H9 (cell line): ENCODE data around the gene ATRNL1. TPM values are rescaled to one million over a fixed set of nuclear protein-coding genes. Genes with fewer than 3 reads are reported as not detected.

ENCODE experiments used
- DNase-seq: peaks from one replicate; pipeline ENCODE4 v3.0.0-alpha.2; 2017
- H2AFZ ChIP-seq: one replicate; pipeline ENCODE4 v1.6.1; 2013; ENCODE audit warnings: mild to moderate bottlenecking, low read length, control low read depth, moderate library complexity
- H2AK5ac ChIP-seq: 2 replicates; pipeline ENCODE4 v1.6.1; 2013; ENCODE audit warnings: low read length, control low read depth, mixed read lengths; ENCODE audit not compliant: insufficient read length
- H2BK120ac ChIP-seq: one replicate; pipeline ENCODE4 v1.6.1; 2013; ENCODE audit warnings: low read depth, mild to moderate bottlenecking, low read length, control low read depth, inconsistent platforms; ENCODE audit not compliant: poor library complexity, severe bottlenecking
- H2BK12ac ChIP-seq: 2 replicates; pipeline ENCODE4 v1.6.1; 2013; ENCODE audit warnings: low read length, control low read depth, mixed read lengths, low read depth; ENCODE audit not compliant: insufficient read length
- H2BK15ac ChIP-seq: 2 replicates; pipeline ENCODE4 v1.6.1; 2013; ENCODE audit warnings: low read depth, low read length, control low read depth
- H2BK20ac ChIP-seq: one replicate; pipeline ENCODE4 v1.6.1; 2013; ENCODE audit warnings: low read depth, mild to moderate bottlenecking, low read length, control low read depth, inconsistent platforms; ENCODE audit not compliant: poor library complexity, severe bottlenecking
- H2BK5ac ChIP-seq: 2 replicates; pipeline ENCODE4 v1.6.1; 2013; ENCODE audit warnings: low read length, control low read depth, mixed read lengths; ENCODE audit not compliant: insufficient read length
- H3K14ac ChIP-seq: 2 replicates; pipeline ENCODE4 v1.6.1; 2013; ENCODE audit warnings: low read length, control low read depth; ENCODE audit not compliant: insufficient read depth
- H3K18ac ChIP-seq: 2 replicates; pipeline ENCODE4 v1.6.1; 2013; ENCODE audit warnings: low read depth, mild to moderate bottlenecking, mixed read lengths, low read length, control low read depth; ENCODE audit not compliant: insufficient read length
- H3K23ac ChIP-seq: 2 replicates; pipeline ENCODE4 v1.6.1; 2013; ENCODE audit warnings: low read length, control low read depth, mixed read lengths, low read depth; ENCODE audit not compliant: insufficient read length
- H3K23me2 ChIP-seq: 2 replicates; pipeline ENCODE4 v1.6.1; 2013; ENCODE audit warnings: low read depth, mild to moderate bottlenecking, mixed read lengths, low read length, control low read depth; ENCODE audit not compliant: insufficient read length, poor library complexity, severe bottlenecking
- H3K27ac ChIP-seq: 2 replicates; pipeline ENCODE4 v1.5.1; 2013; ENCODE audit warnings: low read length, control low read depth, mixed read lengths, low read depth; ENCODE audit not compliant: insufficient read length
- H3K27me3 ChIP-seq: 2 replicates; pipeline ENCODE4 v1.6.1; 2013; ENCODE audit warnings: low read length, control low read depth, inconsistent platforms; ENCODE audit not compliant: insufficient read depth
- H3K4ac ChIP-seq: 2 replicates; pipeline ENCODE4 v1.6.1; 2013; ENCODE audit warnings: low read depth, mild to moderate bottlenecking, control low read depth, inconsistent platforms, low read length, moderate library complexity
- H3K4me1 ChIP-seq: 2 replicates; pipeline ENCODE4 v1.6.1; 2013; ENCODE audit warnings: low read length, control low read depth, inconsistent platforms; ENCODE audit not compliant: insufficient read depth
- H3K4me2 ChIP-seq: 2 replicates; pipeline ENCODE4 v1.6.1; 2013; ENCODE audit warnings: low read length, control low read depth, mixed read lengths; ENCODE audit not compliant: insufficient read length, insufficient read depth
- H3K56ac ChIP-seq: 2 replicates; pipeline ENCODE4 v1.6.1; 2013; ENCODE audit warnings: low read depth, mild to moderate bottlenecking, mixed read lengths, low read length, control low read depth; ENCODE audit not compliant: insufficient read length
- H3K79me1 ChIP-seq: 2 replicates; pipeline ENCODE4 v1.6.1; 2013; ENCODE audit warnings: low read depth, mild to moderate bottlenecking, moderate library complexity, low read length, control low read depth, inconsistent platforms; ENCODE audit not compliant: insufficient read depth, poor library complexity, severe bottlenecking
- H3K79me2 ChIP-seq: 2 replicates; pipeline ENCODE4 v1.6.1; 2013; ENCODE audit warnings: low read length, control low read depth, inconsistent platforms; ENCODE audit not compliant: insufficient read depth
- H3K9ac ChIP-seq: 2 replicates; pipeline ENCODE4 v1.6.1; 2013; ENCODE audit warnings: low read length, control low read depth, mixed read lengths; ENCODE audit not compliant: insufficient read length; ENCODE audit errors: extremely low read depth
- H3K9me3 ChIP-seq: one replicate; pipeline ENCODE4 v1.6.1; 2013; ENCODE audit warnings: low read depth, low read length, inconsistent platforms; ENCODE audit not compliant: control insufficient read depth
- H3T11ph ChIP-seq: one replicate; pipeline ENCODE4 v1.6.1; 2013; ENCODE audit warnings: mild to moderate bottlenecking, low read length, control low read depth, inconsistent platforms
- H4K20me1 ChIP-seq: one replicate; pipeline ENCODE4 v1.6.1; 2013; ENCODE audit not compliant: control insufficient read depth, insufficient read length, insufficient read depth
- H4K5ac ChIP-seq: 2 replicates; pipeline ENCODE4 v1.6.1; 2013; ENCODE audit warnings: low read depth, mild to moderate bottlenecking, mixed read lengths, low read length, control low read depth; ENCODE audit not compliant: insufficient read length
- H4K8ac ChIP-seq: replicated peaks from 2 replicates; pipeline ENCODE4 v1.6.1; 2013; ENCODE audit warnings: low read length, control low read depth, mixed read lengths, low read depth; ENCODE audit not compliant: insufficient read length
- H4K91ac ChIP-seq: 2 replicates; pipeline ENCODE4 v1.6.1; 2013; ENCODE audit warnings: low read depth, mild to moderate bottlenecking, moderate library complexity, mixed read lengths, low read length, control low read depth; ENCODE audit not compliant: insufficient read length
- H3K27ac Mint-ChIP-seq, 3 experiments: 2 replicates in 2 of 3; 3 replicates in 1 of 3; pipeline ENCODE4 v1.8.0; 2020 to 2021; ENCODE audit warnings: mixed read lengths in 3 of 3, mild to moderate bottlenecking in 1 of 3, moderate library complexity in 1 of 3
- H3K27me3 Mint-ChIP-seq: 2 replicates; pipeline ENCODE4 v1.8.0; 2021; ENCODE audit warnings: low read depth, mild to moderate bottlenecking, moderate library complexity, mixed read lengths
- H3K36me3 Mint-ChIP-seq, 3 experiments: 2 replicates in 2 of 3; 3 replicates in 1 of 3; pipeline ENCODE4 v1.8.0; 2020 to 2021; ENCODE audit warnings: low read depth in 3 of 3, mixed read lengths in 3 of 3; ENCODE audit not compliant: insufficient read depth in 1 of 3
- H3K4me1 Mint-ChIP-seq, 2 experiments: 2 replicates each; pipeline ENCODE4 v1.8.0; 2020; ENCODE audit warnings: mixed read lengths in 2 of 2
- H3K4me3 Mint-ChIP-seq, 2 experiments: 2 replicates in 1 of 2; 3 replicates in 1 of 2; pipeline ENCODE4 v1.8.0; 2020 to 2021; ENCODE audit warnings: mild to moderate bottlenecking in 2 of 2, mixed read lengths in 2 of 2, moderate library complexity in 1 of 2
- H3K9me3 Mint-ChIP-seq, 2 experiments: 2 replicates in 1 of 2; 3 replicates in 1 of 2; pipeline ENCODE4 v1.8.0; 2020; ENCODE audit warnings: mild to moderate bottlenecking in 2 of 2, mixed read lengths in 2 of 2, moderate library complexity in 1 of 2
- WGBS: extraction: QIAGEN DNeasy Blood & Tissue Kit; methylation state at CpG from one replicate; pipeline ENCODE4 v1.1.7; 2013; ENCODE audit warnings: missing lambda C conversion rate, low lambda C conversion rate, mixed read lengths; ENCODE audit not compliant: insufficient read length; ENCODE audit errors: extremely low coverage; 5-methylcytosine and 5-hydroxymethylcytosine counted together
- total RNA-seq: library from RNA; stranded (reverse); gene quantifications from 2 replicates; pipeline ENCODE4 v1.2.1, GENCODE V29; 2021
- TF ChIP-seq, protein P1 (sequence below): fragments of 200-600 bp; sonication (generic); conservative IDR thresholded peaks from 3 replicates; pipeline ENCODE4 v1.8.0; 2021; ENCODE audit warnings: antibody characterized with exemption, mild to moderate bottlenecking

ATRNL1 gene
- total RNA-seq, 1 experiment from 2014 or later: 9.2 TPM

DNA sequence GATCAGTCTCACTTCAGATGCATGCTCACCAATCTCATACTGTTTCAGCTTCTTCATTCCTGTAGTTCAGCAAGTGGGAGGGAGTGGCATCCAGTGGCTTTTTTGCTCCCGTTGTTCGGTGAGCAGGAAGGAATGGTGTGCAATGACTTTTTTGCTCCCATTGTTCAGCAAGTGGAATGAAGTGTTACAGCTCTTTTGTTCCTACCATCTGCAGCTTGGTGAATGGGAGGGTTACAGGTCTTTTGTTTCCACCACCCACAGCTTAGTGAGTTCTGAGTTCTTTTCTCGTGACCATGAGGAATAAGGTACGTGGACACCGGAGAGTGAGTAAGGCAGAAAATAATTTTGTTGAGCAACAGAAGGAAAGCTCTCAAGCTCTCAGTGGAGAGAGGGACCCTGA, 363.6 kb downstream of the ATRNL1 start:
- Mint-ChIP-seq H3K27me3 (no peaks in the 10 kb centered on the region; the same call in 1 of the 2 replicates), H3K36me3 (no peaks in the 10 kb centered on the region), H3K27ac (peak overlapping the region in 2 of 3 experiments; percentile 19 to 42; a peak in 1 of 7 replicates), H3K4me3 (no peak overlapping the region), H3K9me3 (peaks cover 0 to 2% of the 10 kb centered on the region in 2 experiments; a peak in 1 of 5 replicates), H3K4me1 (peaks cover 27 to 29% of the 10 kb centered on the region in 2 experiments)
- no peak overlapping the region for H3K23ac ChIP-seq
- no peaks in the 10 kb centered on the region for H3K23me2 ChIP-seq
- H3K56ac ChIP-seq: no peak overlapping the region
- H4K20me1 ChIP-seq: no peaks in the 10 kb centered on the region
- no peak overlapping the region for H4K8ac ChIP-seq
- H3T11ph ChIP-seq: no peak overlapping the region
- no peaks in the 10 kb centered on the region for H3K9me3 ChIP-seq
- H3K27me3 ChIP-seq: no peaks in the 10 kb centered on the region
- no peak overlapping the region for H4K91ac ChIP-seq
- DNase-seq: no peak
- H2BK12ac ChIP-seq: no peak overlapping the region
- no peak overlapping the region for H2BK15ac ChIP-seq
- no peak overlapping the region for H3K18ac ChIP-seq
- no peak overlapping the region for H2AK5ac ChIP-seq
- H2BK5ac ChIP-seq: no peak overlapping the region
- no peaks in the 10 kb centered on the region for H3K4me1 ChIP-seq
- no CpG with 5 or more reads among the region's 5 CpGs for WGBS
- H2AFZ ChIP-seq: no peak overlapping the region
- no peak overlapping the region for H3K4me2 ChIP-seq
- H4K5ac ChIP-seq: no peak overlapping the region
- H2BK120ac ChIP-seq: no peak overlapping the region
- no peak overlapping the region for H3K4ac ChIP-seq
- TF ChIP-seq, protein P1, sequence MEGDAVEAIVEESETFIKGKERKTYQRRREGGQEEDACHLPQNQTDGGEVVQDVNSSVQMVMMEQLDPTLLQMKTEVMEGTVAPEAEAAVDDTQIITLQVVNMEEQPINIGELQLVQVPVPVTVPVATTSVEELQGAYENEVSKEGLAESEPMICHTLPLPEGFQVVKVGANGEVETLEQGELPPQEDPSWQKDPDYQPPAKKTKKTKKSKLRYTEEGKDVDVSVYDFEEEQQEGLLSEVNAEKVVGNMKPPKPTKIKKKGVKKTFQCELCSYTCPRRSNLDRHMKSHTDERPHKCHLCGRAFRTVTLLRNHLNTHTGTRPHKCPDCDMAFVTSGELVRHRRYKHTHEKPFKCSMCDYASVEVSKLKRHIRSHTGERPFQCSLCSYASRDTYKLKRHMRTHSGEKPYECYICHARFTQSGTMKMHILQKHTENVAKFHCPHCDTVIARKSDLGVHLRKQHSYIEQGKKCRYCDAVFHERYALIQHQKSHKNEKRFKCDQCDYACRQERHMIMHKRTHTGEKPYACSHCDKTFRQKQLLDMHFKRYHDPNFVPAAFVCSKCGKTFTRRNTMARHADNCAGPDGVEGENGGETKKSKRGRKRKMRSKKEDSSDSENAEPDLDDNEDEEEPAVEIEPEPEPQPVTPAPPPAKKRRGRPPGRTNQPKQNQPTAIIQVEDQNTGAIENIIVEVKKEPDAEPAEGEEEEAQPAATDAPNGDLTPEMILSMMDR: no peak
- H3K14ac ChIP-seq: no peak overlapping the region
- H3K9ac ChIP-seq: no peak overlapping the region
- no peaks in the 10 kb centered on the region for H3K79me2 ChIP-seq
- no peak overlapping the region for H2BK20ac ChIP-seq
- H3K79me1 ChIP-seq: no peaks in the 10 kb centered on the region
- H3K27ac ChIP-seq: no peak overlapping the region
